Liver (tissue), 3 donors: ENCODE results near the gene HS6ST3.

ENCODE experiments used
- EGR1 ChIP-seq, 2 donors: IDR thresholded peaks; 2 replicates each; pipeline ENCODE4 v1.6.1; 2016 to 2018; ENCODE audit warnings: antibody characterized with exemption in 2 of 2, low read depth in 2 of 2
- YY1 ChIP-seq: IDR thresholded peaks from 2 replicates; pipeline ENCODE4 v1.6.1; 2016; ENCODE audit warnings: antibody characterized with exemption, mild to moderate bottlenecking
- TF ChIP-seq, protein P1 (sequence below): fragments of 150-350 bp; IDR thresholded peaks from 2 replicates; pipeline ENCODE4 v1.5.1; 2017; ENCODE audit warnings: improper control_type of control experiment, low read depth, low read length; ENCODE audit not compliant: missing input control
- donor health status: healthy.
- donor health status: healthy.

- TF ChIP-seq EGR1 (IDR thresholded peaks at IDR 0.05; ENCODE audit: low read depth in 2 of 2) = no peak
- no peak for TF ChIP-seq YY1
- TF ChIP-seq, protein P1, sequence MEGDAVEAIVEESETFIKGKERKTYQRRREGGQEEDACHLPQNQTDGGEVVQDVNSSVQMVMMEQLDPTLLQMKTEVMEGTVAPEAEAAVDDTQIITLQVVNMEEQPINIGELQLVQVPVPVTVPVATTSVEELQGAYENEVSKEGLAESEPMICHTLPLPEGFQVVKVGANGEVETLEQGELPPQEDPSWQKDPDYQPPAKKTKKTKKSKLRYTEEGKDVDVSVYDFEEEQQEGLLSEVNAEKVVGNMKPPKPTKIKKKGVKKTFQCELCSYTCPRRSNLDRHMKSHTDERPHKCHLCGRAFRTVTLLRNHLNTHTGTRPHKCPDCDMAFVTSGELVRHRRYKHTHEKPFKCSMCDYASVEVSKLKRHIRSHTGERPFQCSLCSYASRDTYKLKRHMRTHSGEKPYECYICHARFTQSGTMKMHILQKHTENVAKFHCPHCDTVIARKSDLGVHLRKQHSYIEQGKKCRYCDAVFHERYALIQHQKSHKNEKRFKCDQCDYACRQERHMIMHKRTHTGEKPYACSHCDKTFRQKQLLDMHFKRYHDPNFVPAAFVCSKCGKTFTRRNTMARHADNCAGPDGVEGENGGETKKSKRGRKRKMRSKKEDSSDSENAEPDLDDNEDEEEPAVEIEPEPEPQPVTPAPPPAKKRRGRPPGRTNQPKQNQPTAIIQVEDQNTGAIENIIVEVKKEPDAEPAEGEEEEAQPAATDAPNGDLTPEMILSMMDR = no peak
These were observed 411.0 kb downstream of the HS6ST3 start for GRCh38 chr13:96500953-96501352.
